Esophagus (tissue), 2 donors: ENCODE measurements around the gene KDM4B. TPM values are rescaled to one million over a fixed set of nuclear protein-coding genes. Genes with fewer than 3 reads are reported as not detected.

Experiments used
- H3K27ac ChIP-seq, 2 donors: one replicate each; pipeline ENCODE4 v1.5.1; 2013; ENCODE audit warnings: low read depth in 2 of 2, mild to moderate bottlenecking in 2 of 2, inconsistent platforms in 1 of 2, low read length in 1 of 2, moderate library complexity in 1 of 2
- H3K27me3 ChIP-seq, 2 donors: one replicate each; pipeline ENCODE4 v1.6.1; 2013; ENCODE audit warnings: low read length in 2 of 2, control low read depth in 1 of 2, mild to moderate bottlenecking in 1 of 2; ENCODE audit not compliant: insufficient read depth in 2 of 2, control insufficient read depth in 1 of 2
- H3K36me3 ChIP-seq, 2 donors: one replicate each; pipeline ENCODE4 v1.6.1; 2013; ENCODE audit warnings: low read length in 1 of 2; ENCODE audit not compliant: control insufficient read depth in 2 of 2, insufficient read depth in 2 of 2
- H3K4me1 ChIP-seq, 2 donors: one replicate each; pipeline ENCODE4 v1.6.1; 2013; ENCODE audit warnings: low read length in 1 of 2; ENCODE audit not compliant: control insufficient read depth in 2 of 2, insufficient read depth in 2 of 2
- H3K4me3 ChIP-seq, 2 donors: one replicate each; pipeline ENCODE4 v1.5.1; 2013; ENCODE audit warnings: low read length in 2 of 2, mild to moderate bottlenecking in 2 of 2, low read depth in 1 of 2, moderate library complexity in 1 of 2
- H3K9me3 ChIP-seq, 2 donors: one replicate each; pipeline ENCODE4 v1.6.1; 2013; ENCODE audit warnings: mild to moderate bottlenecking in 2 of 2, low read depth in 1 of 2, low read length in 1 of 2, moderate library complexity in 1 of 2; ENCODE audit not compliant: control insufficient read depth in 2 of 2, insufficient read depth in 1 of 2
- WGBS, 2 donors: extraction: QIAGEN DNeasy Blood & Tissue Kit; methylation state at CpG; one replicate each; pipeline ENCODE4 v1.1.7; 2013; 5-methylcytosine and 5-hydroxymethylcytosine counted together
- polyA plus RNA-seq, 2 donors: library from polyadenylated mRNA; stranded (reverse); fragments of 200-250 nt; gene quantifications; one replicate each; pipeline ENCODE4 v1.2.3, GENCODE V29; 2013
- donor health status: healthy with polysubstance abuse.
- donor health status: Bipolar disorder and iron deficiency.

Gene KDM4B
- polyA plus RNA-seq, 2 donors, result 10.7 to 26.7 TPM

DNA sequence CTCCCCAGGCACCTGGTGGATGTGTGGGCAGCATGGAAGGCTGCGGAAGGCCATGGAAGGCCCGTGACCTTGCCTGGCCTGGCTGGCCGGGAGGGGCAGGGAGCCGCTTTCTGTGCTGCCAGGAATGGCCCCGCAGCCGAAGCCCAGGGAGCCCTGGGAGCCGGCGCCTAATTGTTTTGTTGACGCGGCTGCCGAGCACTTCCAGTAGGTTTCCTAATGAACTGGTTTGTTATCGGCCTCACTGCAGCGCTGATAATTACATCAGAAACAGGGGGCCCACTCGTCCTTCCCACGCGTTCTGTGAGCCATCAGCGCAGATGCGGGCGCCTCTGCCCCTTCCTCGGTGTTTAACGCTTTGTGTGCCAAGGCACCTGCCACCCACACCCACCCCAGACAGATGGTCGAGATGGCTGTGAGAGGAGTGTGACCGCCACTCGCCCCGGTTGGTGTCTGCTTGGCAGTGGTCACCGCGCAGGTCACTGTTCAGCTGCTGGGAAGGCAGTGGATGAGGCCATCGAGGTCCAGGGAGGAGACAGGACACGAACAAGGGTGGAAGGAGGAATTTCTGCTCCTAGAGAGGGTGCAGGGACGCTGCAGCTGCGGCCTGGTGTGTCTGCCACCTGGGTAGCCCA, 124.5 kb downstream of the KDM4B start:
- peaks cover 0 to 3% of the 10 kb centered on the region in 2 donors for H3K4me1 ChIP-seq
- no peak overlapping the region for H3K27ac ChIP-seq
- peaks cover 0 to 40% of the 10 kb centered on the region in 2 donors for H3K36me3 ChIP-seq
- WGBS, 2 donors, result 76 to 88% methylated on average over 31 of the region's 31 CpGs
- no peak overlapping the region for H3K4me3 ChIP-seq
- H3K9me3 ChIP-seq, result peaks cover 3 to 6% of the 10 kb centered on the region in 2 donors
- H3K27me3 ChIP-seq, result no peaks in the 10 kb centered on the region

DNA sequence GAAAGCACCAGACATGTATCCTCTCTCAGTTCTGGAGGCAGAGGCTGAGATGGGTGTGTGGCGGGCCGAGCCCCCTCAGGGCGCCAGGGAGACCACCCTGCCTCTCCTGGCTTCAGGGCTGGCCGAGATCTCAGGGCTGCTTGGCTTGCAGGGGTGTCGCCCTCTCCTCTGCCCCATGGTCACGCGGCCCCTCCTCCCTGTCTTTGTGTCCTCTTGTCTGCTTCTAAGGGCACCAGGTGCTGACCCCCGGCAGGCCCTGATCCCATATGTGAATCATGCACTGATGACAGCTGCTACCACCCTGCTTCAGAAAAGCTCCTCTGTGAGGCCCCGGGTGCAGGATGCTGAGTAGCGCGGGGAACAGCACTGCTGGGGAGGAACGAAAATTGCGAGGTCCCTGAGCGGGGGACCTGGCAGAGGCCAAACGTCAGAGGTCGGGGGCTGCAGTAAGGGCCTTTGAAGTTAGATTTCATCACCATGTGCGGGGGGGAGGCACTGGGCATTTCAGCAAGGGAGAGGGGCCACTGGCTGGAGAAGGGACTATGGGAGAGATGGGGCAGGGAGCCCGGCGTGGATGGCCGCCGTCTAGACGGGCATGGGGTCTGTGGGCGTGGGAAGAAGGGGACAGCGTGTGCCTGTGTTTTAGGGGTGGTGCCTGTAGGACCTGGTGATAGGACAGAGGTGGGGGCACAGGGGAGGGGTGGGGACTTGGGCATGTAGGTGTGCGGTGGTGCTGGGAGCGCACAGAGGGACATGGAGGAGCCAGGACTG, 125.2 kb downstream of the KDM4B start:
- Histone ChIP-seq H3K4me1 (peaks cover 0 to 3% of the 10 kb centered on the region in 2 donors), H3K9me3 (peaks cover 3 to 11% of the 10 kb centered on the region in 2 donors), H3K27me3 (no peaks in the 10 kb centered on the region), H3K4me3 (no peak overlapping the region), H3K36me3 (peaks cover 0 to 38% of the 10 kb centered on the region in 2 donors), H3K27ac (no peak overlapping the region)
- 95 to 96% methylated on average over 25 to 26 of the region's 26 CpGs for WGBS, 2 donors

DNA sequence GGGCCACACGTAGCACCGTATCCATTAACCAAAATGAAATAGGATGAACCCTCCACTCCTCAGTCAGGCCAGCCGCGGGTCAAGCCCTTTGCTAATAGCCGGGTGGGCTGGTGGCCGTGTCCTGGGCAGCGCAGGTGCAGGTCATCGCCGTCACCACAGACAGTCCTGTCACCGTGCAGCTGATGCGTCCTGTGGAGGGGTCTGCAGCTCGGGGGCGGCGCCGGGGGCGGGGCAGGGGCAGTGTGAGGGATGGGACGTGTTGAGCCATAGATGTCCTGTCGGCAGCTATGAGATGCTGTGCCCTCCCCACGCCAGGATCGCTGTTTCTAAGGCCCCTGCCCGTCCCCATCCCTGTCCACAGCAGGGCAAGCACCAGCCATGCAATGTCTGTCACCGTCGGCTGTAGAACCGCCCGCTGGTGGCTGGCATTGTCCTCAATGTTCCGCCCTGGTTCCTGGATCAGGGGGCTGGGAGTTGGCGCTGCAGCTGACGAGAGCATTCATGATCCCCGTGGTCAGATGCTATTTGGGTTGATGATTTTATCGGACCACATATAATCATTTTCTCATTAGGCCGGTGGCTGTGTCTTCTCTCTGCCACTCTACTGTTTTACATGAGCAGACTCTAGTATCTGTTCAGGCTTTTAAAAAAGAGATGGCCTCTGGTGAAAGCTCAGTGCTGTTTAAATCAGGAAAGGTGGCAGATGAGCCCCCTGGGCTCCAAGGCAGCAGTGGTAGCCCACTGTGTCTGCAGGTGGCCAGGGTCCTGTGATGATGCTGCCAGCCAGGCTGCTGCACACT, 126.1 kb downstream of the KDM4B start:
- 92 to 96% methylated on average over 31 of the region's 31 CpGs for whole genome bisulfite sequencing, 2 donors
- peaks cover 3 to 15% of the 10 kb centered on the region in 2 donors for H3K9me3 ChIP-seq
- H3K36me3 ChIP-seq, result peaks cover 0 to 35% of the 10 kb centered on the region in 2 donors
- no peak overlapping the region for H3K27ac ChIP-seq
- H3K27me3 ChIP-seq, result no peaks in the 10 kb centered on the region
- H3K4me1 ChIP-seq, result peaks cover 0 to 3% of the 10 kb centered on the region in 2 donors
- H3K4me3 ChIP-seq, result no peak overlapping the region

DNA sequence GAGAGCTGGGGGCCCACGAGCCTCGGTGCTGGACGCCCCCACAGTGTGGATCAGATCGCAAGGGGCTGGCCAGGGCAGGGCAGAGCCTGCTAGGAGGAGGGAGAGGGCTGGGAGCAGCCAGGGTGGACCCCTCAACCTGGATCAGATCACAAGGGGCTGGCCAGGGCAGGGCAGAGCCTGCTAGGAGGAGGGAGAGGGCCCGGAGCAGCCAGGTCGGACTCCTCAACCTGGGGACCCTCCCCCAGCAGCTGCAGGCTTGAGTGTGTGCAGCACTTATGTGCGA, 126.6 kb downstream of the KDM4B start:
- Histone ChIP-seq H3K27me3 (no peaks in the 10 kb centered on the region), H3K4me3 (no peak overlapping the region), H3K4me1 (peaks cover 0 to 3% of the 10 kb centered on the region in 2 donors), H3K36me3 (peaks cover 0 to 34% of the 10 kb centered on the region in 2 donors), H3K27ac (no peak overlapping the region), H3K9me3 (peaks cover 3 to 15% of the 10 kb centered on the region in 2 donors)
- WGBS, 2 donors, result 82 to 91% methylated on average over 7 of the region's 7 CpGs

DNA sequence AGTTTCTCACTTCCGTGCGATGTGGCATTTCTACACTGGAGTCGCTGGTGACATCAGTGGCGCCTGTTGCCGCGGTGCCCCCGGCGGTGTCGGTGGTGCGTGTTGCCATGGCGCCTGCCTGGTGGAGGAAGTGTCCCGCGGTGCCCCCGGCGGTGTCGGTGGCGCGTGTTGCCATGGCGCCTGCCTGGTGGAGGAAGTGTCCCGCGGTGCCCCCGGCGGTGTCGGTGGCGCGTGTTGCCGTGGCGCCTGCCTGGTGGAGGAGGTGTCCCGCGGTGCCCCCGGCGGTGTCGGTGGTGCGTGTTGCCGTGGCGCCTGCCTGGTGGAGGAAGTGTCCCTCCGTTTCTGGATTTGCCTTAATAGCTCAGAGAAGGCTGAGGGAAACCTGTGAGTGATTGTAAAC, 127.6 kb downstream of the KDM4B start:
- no peaks in the 10 kb centered on the region for H3K27me3 ChIP-seq
- no peaks in the 10 kb centered on the region for H3K4me1 ChIP-seq
- no peak overlapping the region for H3K27ac ChIP-seq
- peaks cover 3 to 15% of the 10 kb centered on the region in 2 donors for H3K9me3 ChIP-seq
- no peak overlapping the region for H3K4me3 ChIP-seq
- WGBS, 2 donors, result 98% methylated on average over 30 to 37 of the region's 37 CpGs
- peaks cover 0 to 34% of the 10 kb centered on the region in 2 donors for H3K36me3 ChIP-seq

DNA sequence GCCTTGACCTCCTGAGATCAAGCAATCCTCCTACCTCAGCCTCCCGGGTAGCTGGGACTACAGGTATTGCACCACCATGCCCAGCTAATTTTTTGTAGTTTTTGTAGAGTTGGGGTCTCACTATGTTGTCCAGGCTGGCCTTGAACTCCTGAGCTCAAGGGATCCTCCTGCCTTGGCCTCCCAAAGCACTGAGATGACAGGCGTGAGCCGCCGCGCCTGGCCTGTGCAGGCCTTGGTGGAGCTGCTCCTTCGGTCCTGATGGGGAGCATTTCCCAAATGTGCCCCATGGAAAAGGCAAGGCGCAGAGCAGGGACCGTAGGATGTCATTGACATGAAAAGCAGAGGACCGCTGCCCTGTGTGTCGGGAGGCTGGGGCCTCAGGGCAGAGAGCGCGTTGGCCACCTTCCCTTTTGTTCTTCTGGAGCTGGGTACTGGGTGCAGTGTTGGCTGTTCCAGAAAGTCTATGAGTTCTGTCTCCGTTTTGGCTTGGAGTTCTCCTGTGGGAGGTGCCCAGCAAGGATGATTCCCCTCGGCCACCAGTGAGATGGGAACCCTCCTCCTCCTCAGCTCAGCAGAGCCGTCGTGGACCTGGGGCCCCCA, 128.5 kb downstream of the KDM4B start:
- no peak overlapping the region for H3K4me3 ChIP-seq
- H3K9me3 ChIP-seq, result peaks cover 3 to 15% of the 10 kb centered on the region in 2 donors
- H3K27ac ChIP-seq, result no peak overlapping the region
- peaks cover 0 to 37% of the 10 kb centered on the region in 2 donors for H3K36me3 ChIP-seq
- no peaks in the 10 kb centered on the region for H3K27me3 ChIP-seq
- 90 to 96% methylated on average over 16 of the region's 16 CpGs for WGBS, 2 donors
- H3K4me1 ChIP-seq, result no peaks in the 10 kb centered on the region

DNA sequence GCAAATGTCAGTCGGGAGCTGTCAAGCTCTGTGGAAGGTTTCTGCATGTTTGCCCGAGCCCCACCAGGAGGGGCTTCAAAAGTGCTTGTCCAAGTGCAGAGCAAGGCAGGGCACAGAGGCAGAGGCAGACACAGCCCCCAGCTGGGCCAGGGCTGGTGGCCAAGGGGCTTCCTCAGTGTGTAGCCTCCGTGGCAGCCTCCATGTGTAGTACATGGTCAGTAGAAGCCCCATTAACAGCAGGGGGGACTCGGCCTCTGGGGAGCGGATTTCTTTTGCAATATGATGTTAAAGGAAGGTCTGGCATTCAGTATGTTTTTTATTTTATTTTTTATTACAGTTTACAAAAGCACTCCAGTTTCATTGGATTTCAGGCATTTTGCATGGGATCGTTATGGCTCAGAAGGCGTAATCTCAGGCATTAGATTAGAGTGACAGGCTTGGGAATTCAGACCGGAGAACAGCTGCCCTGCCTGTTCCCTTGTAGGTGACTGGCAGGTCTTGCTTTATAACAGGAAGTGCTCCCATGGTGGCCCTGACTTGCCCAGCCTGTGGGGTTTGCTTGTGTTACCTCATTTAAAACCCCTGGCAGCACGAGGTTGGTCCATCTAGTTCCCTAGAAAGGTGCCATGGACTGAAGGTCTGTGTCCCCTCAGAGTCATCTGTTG, 129.2 kb downstream of the KDM4B start:
- 91 to 95% methylated on average over 9 of the region's 9 CpGs for WGBS, 2 donors
- Histone ChIP-seq H3K4me1 (peaks cover 0 to 6% of the 10 kb centered on the region in 2 donors), H3K9me3 (peaks cover 3 to 15% of the 10 kb centered on the region in 2 donors), H3K4me3 (no peak overlapping the region), H3K27ac (no peak overlapping the region), H3K27me3 (no peaks in the 10 kb centered on the region), H3K36me3 (peaks cover 0 to 37% of the 10 kb centered on the region in 2 donors)

DNA sequence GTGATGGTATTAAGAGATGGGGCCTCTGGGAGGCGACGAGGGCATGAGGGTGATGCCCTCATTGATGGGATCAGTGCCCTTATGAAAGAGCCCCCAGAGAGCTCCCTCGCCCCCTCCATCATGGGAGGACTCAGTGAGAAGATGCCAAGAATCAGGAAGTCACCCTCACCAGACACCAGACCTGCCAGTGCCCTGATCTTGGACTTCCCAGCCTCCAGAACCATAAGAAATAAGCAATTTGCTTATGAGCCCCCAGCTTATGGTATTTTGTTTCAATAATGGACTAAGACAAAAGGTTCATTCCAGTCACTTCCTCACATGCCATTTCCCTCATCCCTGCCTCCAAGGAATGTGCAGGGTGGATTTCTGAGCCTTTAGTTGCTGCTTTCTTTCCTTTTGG, 129.7 kb downstream of the KDM4B start:
- Histone ChIP-seq H3K27me3 (no peaks in the 10 kb centered on the region), H3K4me1 (peaks cover 0 to 6% of the 10 kb centered on the region in 2 donors), H3K27ac (no peak overlapping the region), H3K36me3 (peaks cover 0 to 35% of the 10 kb centered on the region in 2 donors), H3K9me3 (peaks cover 3 to 15% of the 10 kb centered on the region in 2 donors), H3K4me3 (no peak overlapping the region)
- WGBS, 2 donors, result 98 to 99% methylated on average over 3 of the region's 3 CpGs

DNA sequence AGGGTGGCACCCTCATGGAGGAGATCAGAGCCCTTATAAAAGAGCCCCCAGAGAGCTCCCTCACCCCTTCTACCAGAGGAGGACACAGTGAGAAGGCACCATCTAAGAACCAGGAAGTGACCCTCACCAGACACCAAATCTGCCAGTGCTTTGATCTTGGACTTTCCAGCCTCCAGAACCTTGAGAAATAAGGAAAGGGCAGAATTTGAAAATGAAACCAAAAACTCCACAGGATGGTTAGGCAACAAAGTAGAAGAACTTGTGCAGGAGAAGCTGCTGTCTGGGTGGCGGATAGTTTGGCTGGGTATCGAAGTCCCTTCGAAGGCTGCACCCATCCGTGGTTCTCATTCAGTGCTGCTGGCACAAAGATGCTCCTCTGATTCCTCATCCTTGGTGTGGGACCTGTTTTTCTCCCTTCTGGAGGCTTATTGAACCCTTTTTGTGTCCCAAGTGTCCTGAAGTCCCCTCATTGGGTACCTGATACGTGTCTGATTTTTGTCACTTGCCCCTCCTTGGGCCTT, 130.8 kb downstream of the KDM4B start:
- WGBS, 2 donors, result 97 to 99% methylated on average over 5 of the region's 5 CpGs
- no peak overlapping the region for H3K4me3 ChIP-seq

More for the DNA sequence above, 130.8 kb downstream of the KDM4B start:
- Histone ChIP-seq H3K9me3 (peaks cover 3 to 15% of the 10 kb centered on the region in 2 donors), H3K27me3 (no peaks in the 10 kb centered on the region), H3K36me3 (peaks cover 0 to 28% of the 10 kb centered on the region in 2 donors), H3K4me1 (peaks cover 0 to 6% of the 10 kb centered on the region in 2 donors), H3K27ac (no peak overlapping the region)
